HEK293 (cell line): ENCODE data around the gene FBXO36.

Source experiments
- BCL11A ChIP-seq: fragments of 450-650 bp; formaldehyde crosslinking; IDR thresholded peaks from 2 replicates; pipeline ENCODE4 v1.5.1; 2016; ENCODE audit warnings: low read depth, missing biosample characterization, missing genetic modification characterization
- BCL11B ChIP-seq: fragments of 450-650 bp; formaldehyde crosslinking; IDR thresholded peaks from 2 replicates; pipeline ENCODE4 v1.5.1; 2016; ENCODE audit warnings: low read depth, missing biosample characterization, missing genetic modification characterization
- GLI4 ChIP-seq: fragments of 450-650 bp; formaldehyde crosslinking; IDR thresholded peaks from 2 replicates; pipeline ENCODE4 v1.5.1; 2016; ENCODE audit warnings: missing biosample characterization, missing genetic modification characterization
- HOXD13 ChIP-seq: sonication (generic); formaldehyde crosslinking; IDR thresholded peaks from 2 replicates; pipeline ENCODE4 v1.8.0; 2022; ENCODE audit warnings: missing genetic modification reagents, borderline replicate concordance
- KLF10 ChIP-seq: fragments of 450-650 bp; IDR thresholded peaks from 2 replicates; pipeline ENCODE4 v1.5.1; 2018; ENCODE audit warnings: missing biosample characterization, mild to moderate bottlenecking, missing genetic modification characterization
- KLF8 ChIP-seq: fragments of 450-650 bp; formaldehyde crosslinking; IDR thresholded peaks from 2 replicates; pipeline ENCODE4 v1.5.1; 2016; ENCODE audit warnings: missing biosample characterization, missing genetic modification characterization
- MZF1 ChIP-seq: fragments of 450-650 bp; formaldehyde crosslinking; IDR thresholded peaks from 2 replicates; pipeline ENCODE4 v1.5.1; 2017; ENCODE audit warnings: missing biosample characterization, missing genetic modification characterization, borderline replicate concordance
- PRDM4 ChIP-seq: fragments of 450-650 bp; formaldehyde crosslinking; IDR thresholded peaks from 2 replicates; pipeline ENCODE4 v1.5.1; 2017; ENCODE audit warnings: missing biosample characterization, missing genetic modification characterization
- REPIN1 ChIP-seq: fragments of 450-650 bp; formaldehyde crosslinking; IDR thresholded peaks from 2 replicates; pipeline ENCODE4 v1.5.1; 2017; ENCODE audit warnings: missing biosample characterization, missing genetic modification characterization, low read depth
- TSHZ1 ChIP-seq: fragments of 450-650 bp; formaldehyde crosslinking; IDR thresholded peaks from 2 replicates; pipeline ENCODE4 v1.5.1; 2016; ENCODE audit warnings: missing biosample characterization, missing genetic modification characterization, borderline replicate concordance
- YY2 ChIP-seq: fragments of 450-650 bp; formaldehyde crosslinking; IDR thresholded peaks from 2 replicates; pipeline ENCODE4 v1.5.1; 2016; ENCODE audit warnings: missing biosample characterization, missing genetic modification characterization
- ZBTB1 ChIP-seq: fragments of 450-650 bp; formaldehyde crosslinking; IDR thresholded peaks from 2 replicates; pipeline ENCODE4 v1.5.1; 2016; ENCODE audit warnings: missing biosample characterization, missing genetic modification characterization
- ZBTB7A ChIP-seq: fragments of 450-650 bp; formaldehyde crosslinking; IDR thresholded peaks from 2 replicates; pipeline ENCODE4 v1.5.1; 2016; ENCODE audit warnings: low read depth, missing biosample characterization, missing genetic modification characterization
- ZBTB8A ChIP-seq: fragments of 450-650 bp; formaldehyde crosslinking; IDR thresholded peaks from 2 replicates; pipeline ENCODE4 v1.5.1; 2016; ENCODE audit warnings: missing biosample characterization, missing genetic modification characterization
- ZFHX2 ChIP-seq: fragments of 450-650 bp; formaldehyde crosslinking; conservative IDR thresholded peaks from 2 replicates; pipeline ENCODE4 v1.5.1; 2016; ENCODE audit warnings: missing biosample characterization, missing genetic modification characterization
- ZFP69B ChIP-seq: fragments of 450-650 bp; formaldehyde crosslinking; IDR thresholded peaks from 2 replicates; pipeline ENCODE4 v1.5.1; 2016; ENCODE audit warnings: missing biosample characterization, missing genetic modification characterization
- ZNF174 ChIP-seq: fragments of 450-650 bp; formaldehyde crosslinking; IDR thresholded peaks from 2 replicates; pipeline ENCODE4 v1.5.0; 2017; ENCODE audit warnings: missing biosample characterization, mild to moderate bottlenecking, missing genetic modification characterization
- ZNF2 ChIP-seq: fragments of 450-650 bp; formaldehyde crosslinking; IDR thresholded peaks from 2 replicates; pipeline ENCODE4 v1.5.1; 2016; ENCODE audit warnings: missing biosample characterization, missing genetic modification characterization
- ZNF292 ChIP-seq: fragments of 450-650 bp; formaldehyde crosslinking; IDR thresholded peaks from 2 replicates; pipeline ENCODE4 v1.5.1; 2016; ENCODE audit warnings: low read depth, missing biosample characterization, missing genetic modification characterization, borderline replicate concordance
- ZNF311 ChIP-seq: fragments of 450-650 bp; formaldehyde crosslinking; IDR thresholded peaks from 2 replicates; pipeline ENCODE4 v1.5.1; 2017; ENCODE audit warnings: missing biosample characterization, missing genetic modification characterization, borderline replicate concordance
- ZNF324 ChIP-seq: fragments of 450-650 bp; formaldehyde crosslinking; IDR thresholded peaks from 2 replicates; pipeline ENCODE4 v1.5.1; 2016; ENCODE audit warnings: missing biosample characterization, missing genetic modification characterization
- ZNF341 ChIP-seq: fragments of 450-650 bp; formaldehyde crosslinking; IDR thresholded peaks from 2 replicates; pipeline ENCODE4; 2016; ENCODE audit warnings: low read depth, missing biosample characterization, missing genetic modification characterization
- ZNF366 ChIP-seq: fragments of 450-650 bp; formaldehyde crosslinking; conservative IDR thresholded peaks from 2 replicates; pipeline ENCODE4 v1.5.1; 2016; ENCODE audit warnings: missing biosample characterization, missing genetic modification characterization
- ZNF514 ChIP-seq: fragments of 450-650 bp; formaldehyde crosslinking; IDR thresholded peaks from 2 replicates; pipeline ENCODE4 v1.5.1; 2016; ENCODE audit warnings: missing biosample characterization, missing genetic modification characterization
- ZNF521 ChIP-seq: fragments of 450-650 bp; formaldehyde crosslinking; IDR thresholded peaks from 2 replicates; pipeline ENCODE4 v1.5.1; 2017; ENCODE audit warnings: missing biosample characterization, mild to moderate bottlenecking, missing genetic modification characterization
- ZNF560 ChIP-seq: fragments of 450-650 bp; formaldehyde crosslinking; IDR thresholded peaks from 2 replicates; pipeline ENCODE4 v1.5.1; 2017; ENCODE audit warnings: missing biosample characterization, missing genetic modification characterization, borderline replicate concordance
- ZNF571 ChIP-seq: fragments of 450-650 bp; formaldehyde crosslinking; IDR thresholded peaks from 2 replicates; pipeline ENCODE4 v1.5.0; 2017; ENCODE audit warnings: missing biosample characterization, missing genetic modification characterization
- ZNF600 ChIP-seq: fragments of 450-650 bp; formaldehyde crosslinking; IDR thresholded peaks from 2 replicates; pipeline ENCODE4 v1.5.1; 2016; ENCODE audit warnings: missing biosample characterization, missing genetic modification characterization
- ZNF610 ChIP-seq: fragments of 450-650 bp; formaldehyde crosslinking; IDR thresholded peaks from 2 replicates; pipeline ENCODE4 v1.5.1; 2016; ENCODE audit warnings: missing biosample characterization, missing genetic modification characterization, borderline replicate concordance
- ZNF623 ChIP-seq: fragments of 450-650 bp; formaldehyde crosslinking; IDR thresholded peaks from 2 replicates; pipeline ENCODE4 v1.5.1; 2016; ENCODE audit warnings: missing biosample characterization, missing genetic modification characterization
- ZSCAN18 ChIP-seq: fragments of 450-650 bp; formaldehyde crosslinking; IDR thresholded peaks from 2 replicates; pipeline ENCODE4 v1.5.1; 2016; ENCODE audit warnings: missing biosample characterization, missing genetic modification characterization
- ZSCAN23 ChIP-seq: fragments of 450-650 bp; formaldehyde crosslinking; IDR thresholded peaks from 2 replicates; pipeline ENCODE4 v1.5.1; 2016; ENCODE audit warnings: missing biosample characterization, missing genetic modification characterization
- ZSCAN5A ChIP-seq: fragments of 450-650 bp; formaldehyde crosslinking; IDR thresholded peaks from 2 replicates; pipeline ENCODE4 v1.5.1; 2016; ENCODE audit warnings: missing biosample characterization, missing genetic modification characterization

The FBXO36 gene

GRCh38 chr2:229921892-229922448, 333 bp upstream of the FBXO36 start, which contains the start of gene TRIP12 (continued):
- TF ChIP-seq ZNF600 (peak; percentile 29; the same call in 1 of the 2 replicates), ZNF623 (tag by site-specific recombination) (0 out of 2 replicates have a peak, but pooled peaks have one; percentile 15), ZNF366 (tag by site-specific recombination) (no peak), PRDM4 (tag by site-specific recombination) (peak; percentile 66; the same call in 1 of the 2 replicates), YY2 (tag by site-specific recombination) (0 out of 2 replicates have a peak, but pooled peaks have one; percentile 55), ZSCAN23 (tag by site-specific recombination) (peak; percentile 57; the same call in 1 of the 2 replicates), ZNF610 (tag by site-specific recombination) (peak; percentile 70; the same call in 1 of the 2 replicates), BCL11B (tag by site-specific recombination) (peak; percentile 95), ZNF174 (no peak), ZNF514 (tag by site-specific recombination) (no peak), ZNF292 (no peak), KLF8 (tag by site-specific recombination) (peak; percentile 96), ZFP69B (peak; percentile 52; the same call in 1 of the 2 replicates), ZBTB8A (tag by site-specific recombination) (peak; percentile 75), MZF1 (tag by site-specific recombination) (peak; percentile 89), ZFHX2 (tag by site-specific recombination) (peak; percentile 90), BCL11A (peak; percentile 76; the same call in 1 of the 2 replicates), ZNF2 (tag by site-specific recombination) (peak; percentile 88), ZSCAN18 (tag by site-specific recombination) (0 out of 2 replicates have a peak, but pooled peaks have one; percentile 61), ZNF521 (no peak), ZBTB1 (tag by site-specific recombination) (no peak), GLI4 (tag by site-specific recombination) (no peak; the same call in 1 of the 2 replicates), TSHZ1 (tag by site-specific recombination) (peak; percentile 54; the same call in 1 of the 2 replicates), ZNF341 (peak; percentile 77), ZNF571 (tag by site-specific recombination) (no peak), ZNF560 (tag by site-specific recombination) (no peak), ZBTB7A (tag by site-specific recombination) (peak; percentile 99), ZNF324 (tag by site-specific recombination) (peak; percentile 84; the same call in 1 of the 2 replicates), KLF10 (peak; percentile 78; the same call in 1 of the 2 replicates), REPIN1 (tag by site-specific recombination) (peak; percentile 84; the same call in 1 of the 2 replicates), ZNF311 (tag by site-specific recombination) (no peak), ZSCAN5A (tag by site-specific recombination) (0 out of 2 replicates have a peak, but pooled peaks have one; percentile 73), HOXD13 (CRISPR knock-in tag) (no peak)
